Activated CD4-positive, alpha-beta T cell treated with anti-CD3 and anti-CD28 coated beads for 24 hours (primary cell): Measurements from ENCODE around the gene PSAP.

Experiments
- DNase-seq, 2 donors: peaks; one replicate each; pipeline ENCODE4 v3.0.0-alpha.2; 2020; ENCODE audit warnings: low read depth in 2 of 2

The PSAP gene

GRCh38 chr10:71807557-71808510 is 43.2 kb downstream of the PSAP start:
- DNase-seq = no peak

GRCh38 chr10:71806704-71807556 is 44.1 kb downstream of the PSAP start:
- DNase-seq = no peak

- no peak for DNase-seq
Measured at GRCh38 chr10:71805776-71806703, 45.0 kb downstream of the PSAP start.

DNA sequence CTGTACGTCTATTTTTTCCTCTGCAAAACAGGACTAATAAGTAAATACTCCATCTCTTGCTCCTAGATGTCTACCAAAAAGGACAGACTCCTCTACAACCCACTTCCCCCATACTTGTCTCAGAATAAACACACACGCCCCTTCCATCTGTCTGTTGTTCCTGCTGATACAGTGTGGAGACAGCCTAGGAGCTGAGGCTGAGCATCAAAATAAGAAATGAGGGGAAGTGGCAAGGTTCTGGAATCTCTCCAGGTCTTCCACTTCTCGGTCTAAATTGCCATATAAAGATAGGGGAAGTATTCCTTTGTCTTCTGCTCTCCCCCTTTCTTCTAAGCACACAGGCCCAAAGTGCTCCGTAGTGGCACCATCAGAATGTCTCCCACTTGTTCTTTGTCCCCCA is 47.0 kb downstream of the PSAP start:
- DNase-seq = no peak

GRCh38 chr10:71802715-71803488 is 48.1 kb downstream of the PSAP start:
- DNase-seq = no peak

- DNase-seq = no peak
Measured at GRCh38 chr10:71802235-71802634, 48.8 kb downstream of the PSAP start.

DNA sequence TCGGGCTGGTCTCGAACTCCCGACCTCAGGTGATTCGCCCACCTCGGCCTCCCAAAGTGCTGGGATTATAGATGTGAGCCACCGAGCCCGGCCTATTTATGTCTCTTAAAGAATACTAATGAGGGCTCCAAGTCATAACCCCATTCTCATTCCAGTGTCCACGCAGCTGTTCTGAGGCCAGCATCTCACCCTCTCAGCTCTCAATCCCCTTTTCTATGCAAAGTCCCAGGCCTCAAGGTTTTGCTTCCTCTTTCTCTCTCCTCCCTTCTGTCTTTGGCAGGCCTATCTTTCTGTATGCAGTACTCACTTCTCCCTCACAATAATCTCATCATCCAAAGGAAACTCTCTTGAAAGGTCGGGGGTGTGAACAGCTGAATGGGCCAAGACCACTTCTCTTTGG is 49.7 kb downstream of the PSAP start:
- DNase-seq = no peak

DNA sequence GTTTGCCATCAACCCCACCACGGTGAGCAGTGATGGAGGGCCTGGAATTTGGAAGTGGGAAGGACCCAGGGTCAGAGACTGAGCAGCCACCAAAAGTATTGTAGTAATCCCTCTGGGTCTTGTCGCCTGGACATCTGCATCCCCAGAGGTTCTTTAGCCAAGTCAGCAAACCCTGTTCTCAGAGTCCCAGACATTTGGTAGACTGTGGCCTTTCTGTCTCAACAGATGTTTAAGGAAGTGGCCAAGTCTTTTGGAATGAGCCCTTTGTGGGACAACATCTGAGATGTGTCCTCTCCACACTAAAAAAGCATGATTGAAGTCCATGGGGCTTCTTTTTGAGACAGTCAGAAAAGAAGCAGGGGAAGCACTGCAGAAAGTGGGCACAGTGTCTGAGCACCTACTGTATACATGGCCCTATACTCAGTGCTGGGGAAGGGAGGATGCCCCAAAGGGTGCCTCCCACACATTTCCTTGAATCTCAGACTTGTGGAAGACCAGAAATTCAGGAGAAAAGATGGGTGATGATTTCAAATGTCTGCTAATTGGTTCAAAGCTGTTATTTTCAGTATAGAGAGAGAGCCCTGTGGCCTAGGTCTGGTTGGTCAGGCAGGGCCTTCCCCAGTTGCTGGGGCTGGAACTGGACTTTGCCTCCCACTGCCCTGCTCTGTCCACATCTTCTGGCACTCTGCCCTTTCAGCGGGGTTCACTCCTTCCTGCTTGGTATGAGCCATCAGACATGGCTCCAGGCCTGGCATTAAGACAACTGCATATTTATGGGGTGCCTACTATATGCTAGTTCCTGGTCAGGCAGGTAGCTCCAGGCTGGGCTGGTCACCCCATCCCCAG is 51.2 kb downstream of the PSAP start:
- DNase-seq = no peak

DNA sequence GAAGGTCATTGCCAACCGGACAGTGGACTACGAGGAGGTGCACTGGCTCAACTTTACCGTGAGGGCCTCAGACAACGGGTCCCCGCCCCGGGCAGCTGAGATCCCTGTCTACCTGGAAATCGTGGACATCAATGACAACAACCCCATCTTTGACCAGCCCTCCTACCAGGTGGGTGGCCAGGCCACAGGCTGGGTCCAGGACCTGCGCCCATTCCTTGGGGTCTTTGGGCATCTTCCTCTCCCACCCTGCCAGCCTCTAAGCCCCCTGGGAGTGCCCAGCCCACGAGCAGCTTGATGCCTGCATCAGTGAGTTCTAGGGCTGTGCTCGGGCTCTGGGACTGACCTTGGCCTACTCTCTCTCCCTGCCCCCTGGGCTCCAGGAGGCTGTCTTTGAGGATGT is 51.9 kb downstream of the PSAP start:
- DNase-seq = no peak

- DNase-seq = no peak
Measured at GRCh38 chr10:71798308-71798624, 52.8 kb downstream of the PSAP start.

- no peak for DNase-seq
Measured at GRCh38 chr10:71797533-71798307, 53.3 kb downstream of the PSAP start.

DNA sequence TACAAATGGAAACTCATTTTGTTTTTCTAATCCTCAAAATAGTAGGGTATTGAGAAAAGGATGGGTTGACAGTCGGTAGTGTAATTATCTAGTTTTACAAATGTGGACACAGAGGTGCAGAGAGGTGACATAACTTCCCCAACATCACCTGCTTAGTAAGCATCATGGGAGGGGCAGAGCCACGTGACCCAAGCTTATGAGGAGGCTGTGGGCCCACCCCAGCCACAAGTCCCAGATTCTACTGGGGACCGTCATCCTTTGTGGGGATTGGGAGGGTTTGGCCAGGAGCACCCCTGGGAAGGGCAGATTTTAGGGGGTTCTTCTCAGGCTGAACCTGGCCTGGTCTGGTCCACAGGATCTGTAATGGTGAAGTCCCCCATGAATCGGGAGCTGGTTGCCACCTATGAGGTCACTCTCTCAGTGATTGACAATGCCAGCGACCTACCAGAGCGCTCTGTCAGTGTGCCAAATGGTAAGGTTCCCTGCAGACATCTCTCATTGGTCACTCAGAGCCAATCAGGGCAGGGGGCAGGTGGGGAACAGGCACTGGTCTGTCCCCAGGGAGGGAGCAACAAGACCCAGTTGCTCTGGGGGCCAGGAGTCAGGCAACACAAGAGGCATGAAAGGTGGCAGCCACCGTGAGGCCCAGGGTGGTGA is 54.2 kb downstream of the PSAP start:
- DNase-seq = no peak

DNA sequence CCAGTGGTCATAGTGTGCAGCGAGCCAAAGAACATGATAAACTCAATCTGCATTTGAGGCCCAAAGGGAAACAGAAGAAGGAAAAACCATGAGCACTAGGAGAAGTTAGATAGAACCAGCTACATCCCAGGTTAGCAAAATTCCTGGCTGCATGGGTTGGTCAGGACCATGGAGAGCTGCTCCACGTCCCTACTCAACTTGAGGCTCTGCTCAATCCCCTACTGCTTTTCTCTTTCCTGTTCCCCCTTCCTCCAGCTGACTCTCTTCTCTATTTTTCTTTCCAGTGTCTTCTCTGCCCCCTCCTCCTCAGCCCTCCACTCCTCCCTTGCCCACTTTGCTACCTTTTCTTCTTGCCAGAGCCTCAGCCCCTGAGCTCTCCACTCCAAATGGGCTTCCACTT is 55.8 kb downstream of the PSAP start:
- DNase-seq = no peak

- no peak for DNase-seq
Measured at GRCh38 chr10:71790749-71791440, 60.2 kb downstream of the PSAP start.

- no peak for DNase-seq
Measured at GRCh38 chr10:71789871-71790270, 61.2 kb downstream of the PSAP start.

- DNase-seq = no peak
Measured at GRCh38 chr10:71788954-71789353, 62.1 kb downstream of the PSAP start.

- DNase-seq = no peak
Measured at GRCh38 chr10:71784679-71785272, 66.3 kb downstream of the PSAP start.
